Measurements from ENCODE around the gene RGS17. TPM values are rescaled to one million over a fixed set of nuclear protein-coding genes. Genes with fewer than 3 reads are reported as not detected.

The RGS17 gene
- total RNA-seq, 3 donors from 2014 or later (not counting 1 experiment from before 2014, with no cell fraction given): 0.45 to 1.9 (median 0.55) TPM

- H3K27me3 ChIP-seq (ENCODE audit: control insufficient read depth, insufficient read depth, low read length): no peaks in the 10 kb centered on the region
- no peak overlapping the region for H3K4me3 ChIP-seq (ENCODE audit: low read length)
- Mint-ChIP-seq H3K4me3 (peak overlapping the region; percentile 98), H3K27ac (peak overlapping the region; percentile 97), H3K27me3 (ENCODE audit: low read depth in 2 of 2) (no peaks in the 10 kb centered on the region), H3K36me3 (no peaks in the 10 kb centered on the region), H3K9me3 (no peaks in the 10 kb centered on the region), H3K4me1 (peaks cover 25 to 36% of the 10 kb centered on the region in 2 donors)
- H3K4me1 ChIP-seq (ENCODE audit: control insufficient read depth, insufficient read depth, low read length): peaks cover 23% of the 10 kb centered on the region
- 9% methylated on average over 7 of the region's 7 CpGs for WGBS (ENCODE audit: insufficient coverage)
- peaks cover 3% of the 10 kb centered on the region for H3K36me3 ChIP-seq (ENCODE audit: control insufficient read depth, insufficient read depth, low read length)
- H3K27ac ChIP-seq (ENCODE audit: low read length): peak overlapping the region; percentile 91
- no peak for DNase-seq
- TF ChIP-seq, protein P1, sequence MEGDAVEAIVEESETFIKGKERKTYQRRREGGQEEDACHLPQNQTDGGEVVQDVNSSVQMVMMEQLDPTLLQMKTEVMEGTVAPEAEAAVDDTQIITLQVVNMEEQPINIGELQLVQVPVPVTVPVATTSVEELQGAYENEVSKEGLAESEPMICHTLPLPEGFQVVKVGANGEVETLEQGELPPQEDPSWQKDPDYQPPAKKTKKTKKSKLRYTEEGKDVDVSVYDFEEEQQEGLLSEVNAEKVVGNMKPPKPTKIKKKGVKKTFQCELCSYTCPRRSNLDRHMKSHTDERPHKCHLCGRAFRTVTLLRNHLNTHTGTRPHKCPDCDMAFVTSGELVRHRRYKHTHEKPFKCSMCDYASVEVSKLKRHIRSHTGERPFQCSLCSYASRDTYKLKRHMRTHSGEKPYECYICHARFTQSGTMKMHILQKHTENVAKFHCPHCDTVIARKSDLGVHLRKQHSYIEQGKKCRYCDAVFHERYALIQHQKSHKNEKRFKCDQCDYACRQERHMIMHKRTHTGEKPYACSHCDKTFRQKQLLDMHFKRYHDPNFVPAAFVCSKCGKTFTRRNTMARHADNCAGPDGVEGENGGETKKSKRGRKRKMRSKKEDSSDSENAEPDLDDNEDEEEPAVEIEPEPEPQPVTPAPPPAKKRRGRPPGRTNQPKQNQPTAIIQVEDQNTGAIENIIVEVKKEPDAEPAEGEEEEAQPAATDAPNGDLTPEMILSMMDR (IDR thresholded peaks at IDR 0.05): no peak
- intact Hi-C loops (cut with micrococcal nuclease): loop anchor here (10.0 kb wide), 1 partner anchor 1600 kb away; no protein-coding TSS in a partner anchor
- no peaks in the 10 kb centered on the region for H3K9me3 ChIP-seq (ENCODE audit: control insufficient read depth, insufficient read depth, low read length)
- ATAC-seq: no peak
These were observed 146.6 kb downstream of the RGS17 start for GRCh38 chr6:152984513-152984872.

- H3K27ac ChIP-seq (ENCODE audit: low read length): peak overlapping the region; percentile 91
- H3K9me3 ChIP-seq (ENCODE audit: control insufficient read depth, insufficient read depth, low read length): no peaks in the 10 kb centered on the region
- intact Hi-C loops (cut with micrococcal nuclease): loop anchor here (2.0 to 10.0 kb wide), 4 partner anchors 19 to 1599 kb away; partner anchors contain the start of genes MTRF1L and RMND1
- H3K4me3 ChIP-seq (ENCODE audit: low read length): peak overlapping the region; percentile 90
- peaks cover 3% of the 10 kb centered on the region for H3K36me3 ChIP-seq (ENCODE audit: control insufficient read depth, insufficient read depth, low read length)
- Mint-ChIP-seq H3K36me3 (no peaks in the 10 kb centered on the region), H3K4me1 (peaks cover 25 to 36% of the 10 kb centered on the region in 2 donors), H3K9me3 (no peaks in the 10 kb centered on the region), H3K4me3 (peak overlapping the region; percentile 98), H3K27me3 (ENCODE audit: low read depth in 2 of 2) (no peaks in the 10 kb centered on the region), H3K27ac (peak overlapping the region; percentile 97)
- H3K4me1 ChIP-seq (ENCODE audit: control insufficient read depth, insufficient read depth, low read length): peaks cover 23% of the 10 kb centered on the region
- DNase-seq: peak; percentile 61 to 97
- TF ChIP-seq, protein P1 (IDR thresholded peaks at IDR 0.05): no peak
- WGBS (ENCODE audit: insufficient coverage): 0% methylated on average over 38 of the region's 38 CpGs
- no peaks in the 10 kb centered on the region for H3K27me3 ChIP-seq (ENCODE audit: control insufficient read depth, insufficient read depth, low read length)
- peak in 1 of 3 donors; percentile 14 for ATAC-seq
These were observed 147.2 kb downstream of the RGS17 start for GRCh38 chr6:152983637-152984512.

GRCh38 chr6:152982904-152983636 is 148.0 kb downstream of the RGS17 start, which contains the start of gene FBXO5:
Gene FBXO5, minus strand, starts transcription at chr6:152983041. Its CDS starts 82 bp downstream, at chr6:152982959.
- Mint-ChIP-seq H3K9me3 (no peaks in the 10 kb centered on the region), H3K4me3 (peak within 1 kb of the TSS; percentile 98), H3K4me1 (peaks cover 25 to 36% of the 10 kb centered on the region in 2 donors), H3K27me3 (ENCODE audit: low read depth in 2 of 2) (no peaks in the 10 kb centered on the region), H3K36me3 (no peaks in the 10 kb centered on the region), H3K27ac (peak within 1 kb of the TSS; percentile 97)
- Histone ChIP-seq H3K9me3 (ENCODE audit: control insufficient read depth, insufficient read depth, low read length) (no peaks in the 10 kb centered on the region), H3K27ac (ENCODE audit: low read length) (peak within 1 kb of the TSS; percentile 91), H3K4me3 (ENCODE audit: low read length) (peak within 1 kb of the TSS; percentile 90), H3K36me3 (ENCODE audit: control insufficient read depth, insufficient read depth, low read length) (peaks cover 3% of the 10 kb centered on the region), H3K4me1 (ENCODE audit: control insufficient read depth, insufficient read depth, low read length) (peaks cover 23% of the 10 kb centered on the region), H3K27me3 (ENCODE audit: control insufficient read depth, insufficient read depth, low read length) (no peaks in the 10 kb centered on the region)
- DNase-seq: peak; percentile 98
- TF ChIP-seq, protein P1 (IDR thresholded peaks at IDR 0.05): no peak
- intact Hi-C loops (cut with micrococcal nuclease): loop anchor here (2.0 to 10.0 kb wide), 4 partner anchors 20 to 1598 kb away; partner anchors contain the start of genes MTRF1L and RMND1
- ATAC-seq: peak; percentile 91 to 99 (median 92)
- WGBS (ENCODE audit: insufficient coverage): under 1% methylated on average over 66 of the region's 66 CpGs
